Umbilical cord (tissue), 2 donors: Measurements from ENCODE around the gene ENTPD8. TPM values are rescaled to one million over a fixed set of nuclear protein-coding genes. Genes with fewer than 3 reads are reported as not detected.

ENCODE experiments used
- DNase-seq: peaks from one replicate; pipeline ENCODE4 v3.0.0-alpha.2; 2015; ENCODE audit warnings: low spot score
- total RNA-seq: library from RNA; depleted of rRNA; stranded (reverse); fragments of >200 nt; gene quantifications from one replicate; pipeline ENCODE4 v1.2.3, GENCODE V29; 2014; ENCODE audit warnings: low replicate concordance; ENCODE audit not compliant: insufficient read depth

The ENTPD8 gene
- total RNA-seq, 1 donor from 2014 or later: not detected

DNA sequence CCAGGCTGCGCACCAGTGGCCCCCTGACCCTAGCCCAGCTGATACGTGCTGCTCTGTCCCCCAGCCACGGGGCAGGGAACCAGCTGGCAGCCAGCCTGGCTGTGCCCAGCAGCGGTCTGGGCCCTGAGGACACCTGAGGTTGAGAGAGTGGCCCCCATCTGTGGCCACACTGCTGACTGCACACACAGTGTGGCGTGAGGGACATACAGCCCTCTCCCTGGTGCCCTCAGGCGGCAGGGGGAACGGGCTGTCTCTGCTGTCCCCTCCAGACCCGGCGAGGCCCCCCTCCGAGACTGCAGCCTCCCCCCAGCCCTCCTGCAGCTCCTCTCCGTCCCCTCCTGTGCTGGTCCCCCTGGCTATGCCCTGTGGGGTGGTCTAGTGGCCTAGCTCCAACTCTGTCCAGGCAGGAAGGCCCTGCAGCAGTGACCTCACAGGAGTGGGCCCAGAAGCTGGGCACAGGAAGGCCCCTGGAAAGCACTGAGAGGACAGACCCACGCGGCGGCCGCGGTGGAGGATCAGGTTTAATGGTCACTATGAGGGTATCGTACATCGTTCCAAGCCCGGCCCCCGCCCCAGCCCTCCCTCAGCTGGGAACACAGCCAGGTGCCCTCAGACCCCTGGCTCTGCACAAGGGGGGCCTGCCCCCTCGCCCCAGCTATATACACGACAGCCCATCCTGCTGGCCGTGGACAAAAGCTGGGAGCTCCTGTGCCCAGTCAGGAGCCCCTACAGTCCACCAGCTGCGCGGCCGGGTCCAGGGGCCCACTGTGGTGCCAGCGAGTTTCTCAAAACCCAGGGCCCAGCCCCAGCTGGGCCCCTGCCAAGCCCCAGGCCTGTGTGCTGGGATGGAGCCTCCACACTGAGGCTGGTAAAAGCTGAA, 6.8 kb upstream of the ENTPD8 start:
- DNase-seq: no peak

DNA sequence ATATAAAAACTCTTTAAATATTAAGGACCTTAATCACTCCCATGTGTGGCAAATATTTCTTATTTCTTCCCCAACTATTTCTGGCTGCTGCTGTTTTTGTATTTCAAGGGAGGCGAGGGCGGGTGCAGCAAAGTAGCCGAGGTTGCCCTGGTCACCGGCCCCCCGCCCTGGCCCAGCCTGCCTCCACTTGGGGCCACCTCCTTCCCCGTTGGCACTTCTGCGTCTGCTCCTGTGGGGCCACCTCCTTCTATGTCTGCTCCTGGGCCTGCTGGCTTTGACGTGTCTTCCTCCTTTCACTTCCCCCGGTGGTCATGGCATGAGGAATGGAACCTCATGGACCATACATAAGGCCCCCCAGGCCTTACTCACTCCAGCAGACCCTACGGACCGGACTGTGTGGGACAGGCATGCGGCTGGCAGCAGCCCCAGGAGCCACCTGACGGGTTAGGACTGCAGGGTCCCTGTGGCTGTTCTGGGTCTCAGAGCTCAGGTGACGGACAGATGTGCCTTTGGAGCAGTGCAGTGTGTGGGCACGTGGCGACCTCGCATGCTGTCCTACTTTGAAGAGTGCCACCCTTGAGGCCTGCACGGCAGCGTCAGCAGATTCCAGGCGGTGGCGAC, 5.8 kb upstream of the ENTPD8 start:
- DNase-seq: no peak

DNA sequence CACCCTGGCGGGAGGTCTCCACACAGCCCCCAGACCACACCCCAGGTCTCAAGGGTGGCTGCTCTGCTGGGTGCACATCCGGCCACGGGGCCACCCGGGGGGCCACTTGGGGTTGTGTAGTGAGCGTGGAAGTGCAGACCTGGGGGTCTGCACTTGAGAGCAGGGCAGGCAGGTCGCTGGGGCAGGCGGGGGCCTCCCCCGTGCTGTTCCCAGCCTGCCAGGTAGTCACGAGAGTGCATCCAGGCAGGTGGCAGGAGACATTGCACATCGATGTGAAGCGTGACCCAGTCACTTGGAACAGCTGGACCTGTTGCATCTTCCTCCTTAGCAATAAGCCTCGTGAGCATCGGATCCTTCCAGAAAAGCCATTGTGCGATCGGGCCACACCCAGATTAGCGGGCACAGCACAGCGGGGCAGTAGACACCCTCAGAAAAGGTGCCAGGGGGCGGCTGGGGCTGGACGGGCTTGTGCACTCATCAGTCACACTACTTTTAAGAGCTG, 4.8 kb upstream of the ENTPD8 start:
- no peak for DNase-seq

GRCh38 chr9:137445275-137445807, 4.2 kb upstream of the ENTPD8 start:
- peak; percentile 62 for DNase-seq

DNA sequence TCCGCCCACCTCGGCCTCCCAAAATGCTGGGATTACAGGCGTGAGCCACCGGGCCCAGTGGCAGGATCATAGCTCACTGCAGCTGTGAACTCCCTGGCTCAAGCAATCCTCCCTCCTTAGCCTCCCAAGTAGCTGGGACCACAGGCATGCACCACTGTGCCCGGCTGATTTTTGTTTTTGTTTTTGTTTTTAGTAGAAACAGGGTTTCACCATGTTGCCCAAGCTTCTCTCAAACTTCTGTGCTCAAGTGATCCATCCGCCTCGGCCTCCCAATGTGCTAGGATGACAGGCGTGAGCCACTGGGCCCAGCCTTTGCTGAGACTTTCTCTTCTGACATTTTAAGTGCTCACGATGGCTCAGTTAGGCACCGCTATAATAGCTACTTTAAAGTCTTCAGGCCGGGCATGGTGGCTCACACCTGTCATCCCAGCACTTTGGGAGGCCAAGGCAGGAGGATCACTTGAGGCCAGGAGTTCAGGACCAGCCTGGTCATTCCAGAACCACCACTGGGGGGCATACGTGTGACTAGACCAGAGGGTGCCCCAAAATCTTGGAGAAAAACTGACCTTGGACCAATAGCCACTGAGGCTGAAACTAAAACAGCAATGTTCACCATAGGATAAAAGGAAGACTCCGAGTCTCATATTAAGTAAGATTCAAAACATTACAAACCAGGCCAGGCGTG, 3.1 kb upstream of the ENTPD8 start:
- DNase-seq: no peak

DNA sequence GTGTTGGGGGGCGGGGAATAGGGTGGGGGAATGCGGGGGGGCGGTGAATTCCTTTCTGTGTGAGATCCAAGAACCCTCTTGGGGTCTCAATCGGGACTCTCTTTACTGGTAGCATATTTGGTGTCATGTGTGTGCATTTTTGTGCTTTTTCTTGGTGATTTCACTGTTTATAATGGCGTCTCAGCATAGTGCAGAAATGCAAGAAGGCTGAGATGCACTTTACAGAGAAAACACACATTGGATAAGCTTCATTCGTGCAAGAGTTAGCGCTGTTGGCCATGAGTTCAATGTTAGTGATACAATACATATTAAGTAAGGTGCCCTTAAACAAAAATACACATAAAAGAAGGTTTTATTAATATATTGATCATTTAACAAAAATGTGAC, 771 bp upstream of the ENTPD8 start:
- no peak for DNase-seq

- DNase-seq: no peak
These were observed 1.9 kb downstream of the ENTPD8 start for GRCh38 chr9:137439158-137439714.

GRCh38 chr9:137438591-137439157, 2.5 kb downstream of the ENTPD8 start:
- no peak for DNase-seq

- DNase-seq: no peak
These were observed 3.2 kb downstream of the ENTPD8 start for GRCh38 chr9:137437691-137438590.

DNA sequence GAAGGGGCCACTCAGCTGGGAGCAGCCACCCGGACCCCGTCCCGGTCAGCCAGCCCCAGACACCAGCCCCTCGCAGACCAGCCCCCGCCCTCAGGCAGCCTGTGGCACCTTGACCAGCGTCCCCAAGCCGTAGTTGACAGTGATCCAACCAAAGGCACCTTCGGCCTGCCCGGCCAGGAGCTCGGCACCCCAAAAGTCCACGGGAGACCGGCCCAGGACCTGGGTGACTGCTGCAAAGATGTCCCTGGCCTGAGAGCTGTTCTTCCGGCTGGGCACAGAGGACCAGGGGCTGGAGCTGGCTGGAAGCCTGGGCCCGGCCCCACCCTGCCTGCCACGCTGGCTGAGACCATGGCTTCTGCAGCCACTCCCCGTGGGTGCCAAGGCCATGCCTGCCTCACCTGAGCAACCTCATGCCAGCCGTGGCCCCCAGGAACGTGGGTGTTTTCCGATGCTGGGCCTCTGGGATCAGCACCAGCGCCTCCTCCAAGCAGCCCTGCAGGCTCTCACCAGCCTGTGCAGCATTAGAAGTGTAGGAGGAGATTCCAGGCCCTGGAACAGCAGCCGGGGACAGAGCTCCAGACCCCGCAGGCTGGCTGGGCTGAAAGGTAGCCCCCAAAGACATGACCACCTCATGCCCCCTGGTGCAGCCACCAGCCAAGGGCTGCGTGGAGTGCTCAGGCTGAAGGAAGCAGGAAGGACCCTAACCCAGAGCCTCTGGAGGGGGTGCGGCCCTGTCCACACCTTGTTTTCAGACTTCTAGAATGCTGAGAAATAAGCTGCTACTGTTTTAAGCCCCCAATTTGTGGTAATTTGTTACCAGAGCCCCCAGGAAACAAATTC, 4.2 kb downstream of the ENTPD8 start:
- no peak for DNase-seq

DNA sequence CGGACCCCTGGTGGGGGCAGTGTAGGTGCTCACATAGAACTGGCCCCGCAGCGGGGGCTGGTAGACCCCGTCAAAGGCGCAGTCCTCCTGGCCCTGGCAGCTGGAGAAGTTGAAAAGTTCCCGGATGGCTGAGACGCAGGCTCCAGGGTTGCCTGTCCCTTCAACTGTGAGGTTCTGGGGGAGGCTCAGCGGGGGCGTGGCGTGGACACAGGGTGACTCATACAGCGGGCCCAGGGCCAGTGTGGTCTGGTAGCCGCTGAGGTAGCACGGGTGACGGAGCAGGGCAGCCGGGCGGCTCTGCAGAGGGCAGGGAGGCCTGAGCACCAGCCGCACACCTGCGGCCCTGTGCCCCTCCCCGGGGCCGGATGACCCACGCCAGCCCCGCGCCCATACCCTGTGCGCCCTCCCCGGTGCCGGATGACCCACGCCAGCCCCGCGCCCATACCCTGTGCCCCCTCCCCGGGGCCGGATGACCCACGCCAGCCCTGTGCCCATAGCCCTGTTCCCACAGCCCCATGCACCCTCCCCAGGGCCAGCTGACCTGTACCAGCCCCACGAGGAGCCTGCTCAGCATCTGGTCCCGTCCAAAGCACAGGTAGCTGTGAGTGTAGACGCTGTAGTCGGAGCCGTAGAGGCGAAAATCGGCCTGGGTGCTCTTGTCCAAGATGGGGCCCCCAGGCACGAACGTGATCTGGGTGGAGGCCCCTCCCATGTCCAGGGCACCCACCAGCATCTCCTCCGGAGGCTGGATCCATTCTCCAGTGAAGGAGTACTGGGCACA, 5.0 kb downstream of the ENTPD8 start:
- DNase-seq: no peak

GRCh38 chr9:137435381-137435891, 5.7 kb downstream of the ENTPD8 start:
- no peak for DNase-seq

DNA sequence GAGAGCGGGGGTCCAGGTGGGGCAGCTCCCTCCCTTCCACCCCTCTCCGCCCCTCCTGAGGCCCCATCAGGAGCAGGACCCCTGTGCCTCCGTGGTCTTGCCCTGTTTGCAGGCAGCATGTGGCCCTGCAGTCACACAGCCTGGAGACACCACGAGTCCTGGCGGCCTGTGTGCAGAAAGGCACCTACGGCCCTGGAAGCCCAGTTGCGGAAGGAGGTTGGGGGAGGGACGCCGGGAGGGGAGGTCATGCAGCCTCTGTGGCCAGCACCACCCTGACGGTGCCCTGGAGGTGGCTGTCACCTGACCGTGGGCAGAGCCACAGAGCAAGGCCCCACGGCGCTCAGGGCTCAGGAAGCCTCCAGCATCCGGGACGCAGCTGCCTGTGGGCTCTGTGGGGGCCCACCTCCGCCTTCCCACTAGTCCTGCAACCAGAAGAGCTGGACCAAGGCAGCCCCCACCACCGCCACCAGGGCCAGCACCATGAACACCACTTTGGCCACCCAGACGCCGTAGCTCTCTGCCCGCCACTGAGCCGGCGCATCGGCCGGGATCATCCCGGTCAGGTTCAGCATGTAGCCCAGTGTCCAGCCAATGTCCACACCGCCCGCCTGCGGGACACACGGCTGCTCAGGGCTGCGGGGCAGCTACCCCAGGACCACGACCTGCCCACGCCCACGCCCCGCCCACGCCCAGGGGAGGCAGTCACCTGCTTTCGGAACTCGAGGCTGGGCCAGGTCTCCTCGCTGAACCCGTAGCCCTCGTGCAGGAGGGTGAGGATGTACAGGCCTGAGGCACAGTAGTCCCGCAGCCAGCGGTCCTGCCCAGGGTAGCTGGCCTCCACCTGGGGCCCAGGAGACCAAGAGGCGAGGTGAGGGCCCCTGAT, 6.4 kb downstream of the ENTPD8 start:
- no peak for DNase-seq

DNA sequence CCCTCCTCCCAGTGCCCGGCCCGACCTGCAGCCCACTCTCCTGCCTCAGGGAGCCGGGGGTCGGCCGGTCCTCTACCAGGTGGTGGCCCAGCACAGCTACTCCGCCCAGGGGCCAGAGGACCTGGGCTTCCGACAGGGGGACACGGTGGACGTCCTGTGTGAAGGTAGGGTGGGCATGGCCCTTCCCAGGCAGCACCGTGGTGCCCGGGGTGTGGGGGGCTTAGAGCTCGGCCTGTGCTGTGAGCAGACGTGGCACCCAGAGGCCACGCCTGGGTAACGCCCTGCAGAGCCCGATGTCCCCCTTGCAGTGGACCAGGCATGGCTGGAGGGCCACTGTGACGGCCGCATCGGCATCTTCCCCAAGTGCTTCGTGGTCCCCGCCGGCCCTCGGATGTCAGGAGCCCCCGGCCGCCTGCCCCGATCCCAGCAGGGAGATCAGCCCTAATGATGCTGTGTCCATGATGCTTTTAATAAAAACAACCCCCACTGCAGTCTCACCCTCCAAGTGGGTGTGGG, 7.2 kb downstream of the ENTPD8 start:
- no peak for DNase-seq

- no peak for DNase-seq
These were observed 7.7 kb downstream of the ENTPD8 start for GRCh38 chr9:137433349-137433915.

- no peak for DNase-seq
These were observed 8.3 kb downstream of the ENTPD8 start for GRCh38 chr9:137432687-137433348.
